ENCODE results near the gene PNLDC1.
"Not testable (repeated sequence)": the region's sequence is repeated elsewhere in the genome, so short reads cannot be mapped to it uniquely, and the experiment has no call there.

The PNLDC1 gene

GRCh38 chr6:159849851-159850250 is 49.8 kb downstream of the PNLDC1 start:
- DNase-seq (ENCODE audit: low read depth) = not testable (repeated sequence)

- no peak for DNase-seq (ENCODE audit: low read depth)
These were observed 52.8 kb downstream of the PNLDC1 start for GRCh38 chr6:159852877-159853276.

- DNase-seq (ENCODE audit: low read depth) = no peak
These were observed 53.7 kb downstream of the PNLDC1 start for GRCh38 chr6:159853754-159854153.

GRCh38 chr6:159854959-159855358 is 54.9 kb downstream of the PNLDC1 start:
- no peak for DNase-seq (ENCODE audit: low read depth)

GRCh38 chr6:159858259-159858658 is 58.2 kb downstream of the PNLDC1 start:
- no peak for DNase-seq (ENCODE audit: low read depth)

DNA sequence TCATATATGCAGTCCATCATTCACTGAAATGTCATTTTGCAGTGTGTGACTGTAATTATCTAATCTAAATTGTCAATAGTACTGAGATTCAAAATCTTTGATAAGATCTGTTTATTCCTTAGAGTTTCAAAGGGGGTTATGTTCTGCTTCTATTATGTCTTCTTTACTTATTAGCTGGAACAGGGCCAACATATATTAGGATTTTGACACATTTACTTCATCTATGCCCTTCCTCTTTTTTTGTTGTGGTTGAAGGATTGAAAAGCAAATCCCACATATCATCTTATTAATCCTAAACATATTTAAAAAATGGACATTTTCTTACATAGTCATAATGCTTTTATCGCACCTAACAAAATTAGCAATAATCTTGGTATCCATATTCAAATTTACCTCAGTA is 60.4 kb downstream of the PNLDC1 start:
- DNase-seq (ENCODE audit: low read depth) = no peak

GRCh38 chr6:159862103-159862502 is 62.0 kb downstream of the PNLDC1 start:
- no peak for DNase-seq (ENCODE audit: low read depth)

DNA sequence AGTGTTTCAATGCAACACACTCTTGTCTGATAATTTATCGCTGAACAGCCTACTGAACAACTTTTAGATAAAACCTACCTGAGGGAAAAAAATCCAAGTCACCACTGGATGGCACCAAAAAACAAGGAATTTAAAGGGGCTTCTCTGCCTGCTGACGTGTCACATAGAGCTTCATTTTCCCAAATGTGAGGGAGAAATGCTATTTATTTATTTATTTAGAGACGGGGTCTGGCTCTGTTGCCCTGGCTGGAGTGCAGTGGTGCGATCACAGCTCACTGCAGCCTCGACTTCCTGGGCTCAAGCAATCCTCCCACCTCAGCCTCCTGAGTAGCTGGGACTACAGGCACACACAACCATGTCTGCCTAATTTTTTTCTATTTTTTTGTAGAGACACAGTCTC is 63.3 kb downstream of the PNLDC1 start:
- not testable (repeated sequence) for DNase-seq (ENCODE audit: low read depth)

GRCh38 chr6:159865226-159865920 is 65.3 kb downstream of the PNLDC1 start:
- no peak for DNase-seq (ENCODE audit: low read depth)

DNA sequence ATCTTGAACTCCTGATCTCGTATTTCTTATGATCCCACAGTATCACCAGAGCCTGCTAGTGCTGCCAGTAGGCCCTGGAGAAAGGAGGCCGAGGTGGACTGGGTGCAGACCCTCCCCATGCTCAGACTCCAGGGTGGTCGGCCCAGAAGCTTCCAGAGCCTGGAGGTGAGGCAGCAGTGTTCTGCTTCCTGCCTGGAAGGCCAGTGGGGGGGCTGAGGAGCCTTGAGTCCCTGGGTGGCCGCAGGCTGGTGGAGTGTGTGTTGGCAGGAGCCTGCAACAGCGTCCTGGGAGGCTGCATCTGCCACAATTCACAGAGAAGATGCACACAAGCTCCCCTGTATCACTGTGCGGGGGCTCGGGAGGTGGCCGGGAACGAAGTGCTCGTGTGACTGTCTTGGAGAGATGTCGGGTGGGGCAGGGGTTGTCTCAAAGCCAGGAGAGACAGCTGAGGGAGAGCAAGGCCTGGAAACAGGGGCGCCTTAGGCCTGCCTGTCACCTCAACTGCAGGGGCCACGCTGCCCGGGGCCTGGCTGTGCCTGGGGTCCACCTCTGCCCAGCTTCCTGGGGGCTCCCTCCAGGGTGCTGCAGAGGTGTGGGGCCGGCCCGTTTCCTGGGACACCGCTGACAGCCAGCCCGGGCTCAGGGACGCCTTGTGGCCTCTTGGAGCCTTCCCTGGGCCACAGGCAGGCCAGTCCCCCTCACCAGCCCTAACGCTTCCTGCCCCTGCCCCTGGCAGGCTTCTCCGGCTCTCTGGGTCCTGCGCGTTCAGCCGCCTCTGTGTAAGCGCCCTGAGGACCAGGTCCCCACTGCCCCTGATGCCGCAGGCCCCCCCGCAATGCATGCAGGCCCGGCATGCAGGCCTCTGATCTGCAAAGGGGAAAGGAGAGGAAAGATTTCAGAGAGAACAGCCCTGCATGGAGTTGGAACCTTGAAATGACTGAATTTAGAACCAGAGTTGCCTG is 66.5 kb downstream of the PNLDC1 start:
- no peak for DNase-seq (ENCODE audit: low read depth)
